ENCODE data around the gene RFX7. TPM values are rescaled to one million over a fixed set of nuclear protein-coding genes. Genes with fewer than 3 reads are reported as not detected.

RFX7 gene
- total RNA-seq, 1 donor from 2014 or later = 57.2 TPM

DNA sequence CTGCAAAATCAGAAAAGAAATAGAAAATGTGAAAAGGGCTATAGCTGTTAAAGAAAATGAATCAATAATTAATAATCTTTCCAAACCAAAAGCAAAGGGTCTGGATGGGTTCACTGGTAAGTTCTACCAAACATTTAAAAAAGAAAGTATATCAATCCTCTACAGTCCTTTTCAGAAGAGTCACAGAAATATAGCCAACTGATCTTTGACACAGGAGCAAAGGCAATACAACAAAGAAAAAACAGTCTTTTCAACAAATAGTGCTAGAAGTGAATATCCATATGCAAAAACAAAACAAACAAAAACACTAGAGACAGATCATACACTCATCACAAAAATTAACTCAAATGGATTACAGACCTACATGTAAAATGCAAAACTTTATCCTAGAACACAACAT lies 32.6 kb downstream of the RFX7 start:
- H3K9me3 Mint-ChIP-seq = peaks cover 34% of the 10 kb centered on the region
- H3K4me1 Mint-ChIP-seq = no peaks in the 10 kb centered on the region
- H3K27ac Mint-ChIP-seq (ENCODE audit: unreplicated experiment) = no peak overlapping the region
- peaks cover 65% of the 10 kb centered on the region for H3K36me3 Mint-ChIP-seq (ENCODE audit: low read depth)
- DNase-seq (ENCODE audit: low read depth, low spot score) = no peak
- no peaks in the 10 kb centered on the region for H3K27me3 Mint-ChIP-seq (ENCODE audit: low read depth)
- no peak overlapping the region for H3K4me3 Mint-ChIP-seq
- TF ChIP-seq, protein P1, sequence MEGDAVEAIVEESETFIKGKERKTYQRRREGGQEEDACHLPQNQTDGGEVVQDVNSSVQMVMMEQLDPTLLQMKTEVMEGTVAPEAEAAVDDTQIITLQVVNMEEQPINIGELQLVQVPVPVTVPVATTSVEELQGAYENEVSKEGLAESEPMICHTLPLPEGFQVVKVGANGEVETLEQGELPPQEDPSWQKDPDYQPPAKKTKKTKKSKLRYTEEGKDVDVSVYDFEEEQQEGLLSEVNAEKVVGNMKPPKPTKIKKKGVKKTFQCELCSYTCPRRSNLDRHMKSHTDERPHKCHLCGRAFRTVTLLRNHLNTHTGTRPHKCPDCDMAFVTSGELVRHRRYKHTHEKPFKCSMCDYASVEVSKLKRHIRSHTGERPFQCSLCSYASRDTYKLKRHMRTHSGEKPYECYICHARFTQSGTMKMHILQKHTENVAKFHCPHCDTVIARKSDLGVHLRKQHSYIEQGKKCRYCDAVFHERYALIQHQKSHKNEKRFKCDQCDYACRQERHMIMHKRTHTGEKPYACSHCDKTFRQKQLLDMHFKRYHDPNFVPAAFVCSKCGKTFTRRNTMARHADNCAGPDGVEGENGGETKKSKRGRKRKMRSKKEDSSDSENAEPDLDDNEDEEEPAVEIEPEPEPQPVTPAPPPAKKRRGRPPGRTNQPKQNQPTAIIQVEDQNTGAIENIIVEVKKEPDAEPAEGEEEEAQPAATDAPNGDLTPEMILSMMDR (conservative IDR thresholded peaks at IDR 0.05) = no peak

DNA sequence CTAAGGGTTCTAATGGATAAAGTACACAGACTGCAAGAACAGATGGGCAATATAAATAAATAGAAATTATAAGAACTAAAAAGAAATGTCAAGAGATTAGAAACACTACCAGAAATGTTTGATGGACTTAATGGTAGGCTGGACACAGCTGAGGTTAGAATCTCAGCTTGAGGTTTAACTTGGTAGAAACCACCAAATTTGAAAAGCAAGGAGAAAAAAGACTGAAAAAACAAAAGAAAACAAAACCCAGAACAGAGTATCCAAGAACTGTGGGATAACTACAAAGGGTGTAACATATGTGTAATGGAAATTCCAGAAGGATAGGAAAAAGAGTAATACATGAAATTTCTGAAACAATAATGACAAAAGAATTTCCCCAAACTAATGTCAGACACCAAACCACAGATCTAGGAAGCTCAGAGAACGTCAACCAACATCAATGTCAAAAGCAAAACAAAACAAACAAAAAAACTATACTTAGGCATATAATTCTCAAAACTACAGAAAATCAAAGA lies 35.0 kb downstream of the RFX7 start:
- H3K9me3 Mint-ChIP-seq = peaks cover 32% of the 10 kb centered on the region
- H3K4me1 Mint-ChIP-seq = peaks cover 5% of the 10 kb centered on the region
- H3K27ac Mint-ChIP-seq (ENCODE audit: unreplicated experiment) = no peak overlapping the region
- no peak for DNase-seq (ENCODE audit: low read depth, low spot score)
- no peak overlapping the region for H3K4me3 Mint-ChIP-seq
- TF ChIP-seq, protein P1 (conservative IDR thresholded peaks at IDR 0.05) = no peak
- peaks cover 59% of the 10 kb centered on the region for H3K36me3 Mint-ChIP-seq (ENCODE audit: low read depth)
- no peaks in the 10 kb centered on the region for H3K27me3 Mint-ChIP-seq (ENCODE audit: low read depth)

DNA sequence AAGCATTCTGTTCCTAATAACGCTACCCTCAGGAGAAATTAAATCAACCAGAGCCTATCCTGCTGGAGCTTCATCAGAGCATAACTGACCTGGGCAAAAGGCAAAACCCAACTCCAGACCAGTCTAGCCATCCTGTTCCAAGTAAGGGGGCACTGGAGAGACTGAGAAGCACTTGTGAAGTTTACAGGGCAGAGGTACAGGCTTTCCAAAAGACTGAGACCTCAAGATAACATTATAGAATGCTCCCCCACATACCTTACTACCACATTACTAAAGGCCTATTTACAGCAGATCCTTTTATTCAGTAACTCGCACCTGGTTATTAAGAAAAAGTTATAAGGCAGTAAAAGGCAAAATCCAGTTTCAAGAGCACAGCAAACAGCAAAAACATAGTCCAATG lies 35.5 kb downstream of the RFX7 start:
- no peaks in the 10 kb centered on the region for H3K27me3 Mint-ChIP-seq (ENCODE audit: low read depth)
- H3K36me3 Mint-ChIP-seq (ENCODE audit: low read depth) = peaks cover 56% of the 10 kb centered on the region
- H3K4me1 Mint-ChIP-seq = peaks cover 10% of the 10 kb centered on the region
- TF ChIP-seq, protein P1 (conservative IDR thresholded peaks at IDR 0.05) = no peak
- H3K27ac Mint-ChIP-seq (ENCODE audit: unreplicated experiment) = peak overlapping the region; percentile 14
- DNase-seq (ENCODE audit: low read depth, low spot score) = no peak
- no peak overlapping the region for H3K4me3 Mint-ChIP-seq
- peaks cover 28% of the 10 kb centered on the region for H3K9me3 Mint-ChIP-seq

DNA sequence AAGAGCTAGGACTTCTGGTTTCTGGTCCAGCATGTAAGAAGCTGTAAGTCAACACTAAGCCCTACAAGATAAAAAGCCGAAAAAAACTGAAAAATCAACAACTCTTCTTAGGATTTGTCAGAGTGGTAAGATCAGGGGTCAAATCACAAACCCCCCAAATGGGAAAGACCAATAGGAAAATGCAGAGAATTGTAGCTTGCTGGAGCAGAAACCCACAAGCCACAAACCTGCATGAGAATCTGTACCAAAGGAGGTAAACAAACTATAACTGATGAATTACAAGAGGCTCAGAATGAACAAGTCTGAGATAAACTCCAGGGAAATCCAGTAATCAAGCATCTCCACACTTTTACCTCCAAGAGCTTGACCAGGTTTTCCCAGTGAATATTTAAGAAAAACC lies 36.0 kb downstream of the RFX7 start:
- TF ChIP-seq, protein P1 (conservative IDR thresholded peaks at IDR 0.05) = no peak
- no peak for DNase-seq (ENCODE audit: low read depth, low spot score)
- Mint-ChIP-seq H3K27ac (ENCODE audit: unreplicated experiment) (no peak overlapping the region), H3K4me1 (peaks cover 14% of the 10 kb centered on the region), H3K27me3 (ENCODE audit: low read depth) (no peaks in the 10 kb centered on the region), H3K4me3 (no peak overlapping the region), H3K36me3 (ENCODE audit: low read depth) (peaks cover 55% of the 10 kb centered on the region), H3K9me3 (peaks cover 27% of the 10 kb centered on the region)

DNA sequence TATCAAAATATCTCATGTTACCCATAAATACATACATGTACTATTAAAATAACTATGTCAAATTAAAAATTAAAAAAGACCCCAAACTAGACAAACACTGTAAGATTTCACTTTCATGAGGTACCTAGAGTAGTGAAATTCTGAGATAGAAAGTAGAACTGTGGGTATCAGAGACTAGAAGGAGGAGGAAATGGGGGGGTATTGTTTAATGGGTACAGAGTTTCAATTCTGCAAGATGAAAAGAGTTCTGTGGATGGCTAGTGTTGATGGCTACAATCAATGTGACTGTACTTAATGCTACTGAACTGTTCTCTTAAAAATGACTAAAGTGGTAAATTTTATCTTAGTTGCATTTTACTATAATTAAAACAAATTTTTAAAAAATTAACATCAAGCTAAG lies 36.6 kb downstream of the RFX7 start:
- H3K4me3 Mint-ChIP-seq = no peak overlapping the region
- H3K27ac Mint-ChIP-seq (ENCODE audit: unreplicated experiment) = no peak overlapping the region
- no peak for DNase-seq (ENCODE audit: low read depth, low spot score)
- peaks cover 18% of the 10 kb centered on the region for H3K4me1 Mint-ChIP-seq
- H3K27me3 Mint-ChIP-seq (ENCODE audit: low read depth) = no peaks in the 10 kb centered on the region
- peaks cover 52% of the 10 kb centered on the region for H3K36me3 Mint-ChIP-seq (ENCODE audit: low read depth)
- H3K9me3 Mint-ChIP-seq = peaks cover 23% of the 10 kb centered on the region
- TF ChIP-seq, protein P1 (conservative IDR thresholded peaks at IDR 0.05) = no peak
